GM19397 (cell line): ENCODE measurements around the gene DYDC1.
"Not testable (repeated sequence)": the region's sequence is repeated elsewhere in the genome, so short reads cannot be mapped to it uniquely, and the experiment has no call there.

ENCODE experiments used
- ATAC-seq: cut with Tn5 transposase; IDR thresholded peaks from one replicate; pipeline ENCODE4 v1.9.1; 2021; ENCODE audit warnings: mild to moderate bottlenecking, moderate library complexity; ENCODE audit not compliant: unreplicated experiment

Gene DYDC1

DNA sequence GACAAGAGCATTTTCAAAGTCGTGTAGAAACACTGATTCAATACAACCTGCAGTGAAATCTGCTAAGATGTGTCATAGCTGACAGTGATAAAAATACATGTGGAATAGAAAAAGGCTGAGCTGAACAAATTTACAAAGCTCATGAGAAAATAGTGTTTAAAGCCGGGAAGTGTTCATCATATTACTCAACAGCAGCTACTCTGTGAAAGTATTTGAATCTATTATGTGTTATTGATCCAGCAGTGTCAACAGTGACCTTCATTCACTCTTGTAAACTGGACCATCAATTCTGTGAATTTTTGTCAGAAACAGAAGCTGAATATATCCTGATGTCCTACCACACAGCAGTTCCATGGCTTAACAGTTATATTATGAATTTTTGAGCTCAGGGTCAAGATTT is 11.6 kb downstream of the DYDC1 start:
- no peak for ATAC-seq

DNA sequence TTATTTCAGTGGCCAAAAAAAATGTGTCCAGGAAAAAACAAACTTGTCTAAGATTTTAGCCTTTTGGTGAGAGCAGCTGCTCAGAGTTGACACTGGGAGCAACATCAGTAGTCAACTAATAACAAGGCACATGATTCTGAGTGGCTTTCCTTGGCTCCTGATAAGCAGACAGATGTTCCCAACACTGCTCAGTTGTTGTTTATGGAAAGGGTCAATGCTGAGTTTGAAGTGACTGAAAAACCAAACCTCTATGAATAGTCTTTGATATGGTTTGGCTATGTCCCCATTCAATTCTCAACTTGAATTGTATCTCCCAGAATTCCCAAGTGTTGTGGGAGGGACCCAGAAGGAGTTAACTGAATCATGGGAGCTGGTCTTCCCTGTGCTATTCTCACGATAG is 12.3 kb downstream of the DYDC1 start:
- ATAC-seq = no peak

- no peak for ATAC-seq
Measured at GRCh38 chr10:80333983-80334382, 22.6 kb downstream of the DYDC1 start.

- ATAC-seq = no peak
Measured at GRCh38 chr10:80324891-80325364, 31.6 kb downstream of the DYDC1 start.

GRCh38 chr10:80324086-80324485 is 32.5 kb downstream of the DYDC1 start:
- no peak for ATAC-seq

DNA sequence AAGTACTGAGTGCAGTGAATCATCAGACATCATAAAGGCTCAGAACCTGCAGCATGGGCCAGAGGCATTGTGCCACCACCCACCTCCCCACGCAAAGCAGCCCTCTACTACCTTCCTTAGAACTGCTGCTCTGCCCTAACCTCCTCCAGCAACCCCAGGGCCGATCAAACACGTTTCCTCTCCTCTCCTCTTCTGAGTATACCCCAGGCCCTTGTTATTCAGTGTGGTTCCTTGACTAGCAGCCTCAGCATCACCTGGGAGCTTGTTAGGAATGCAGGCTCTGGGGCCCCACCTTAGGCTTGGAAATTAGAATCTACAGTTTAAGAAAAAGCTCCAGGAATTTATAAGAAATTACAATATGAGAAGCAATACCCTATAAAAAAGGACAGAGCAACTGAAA is 33.2 kb downstream of the DYDC1 start:
- no peak for ATAC-seq

DNA sequence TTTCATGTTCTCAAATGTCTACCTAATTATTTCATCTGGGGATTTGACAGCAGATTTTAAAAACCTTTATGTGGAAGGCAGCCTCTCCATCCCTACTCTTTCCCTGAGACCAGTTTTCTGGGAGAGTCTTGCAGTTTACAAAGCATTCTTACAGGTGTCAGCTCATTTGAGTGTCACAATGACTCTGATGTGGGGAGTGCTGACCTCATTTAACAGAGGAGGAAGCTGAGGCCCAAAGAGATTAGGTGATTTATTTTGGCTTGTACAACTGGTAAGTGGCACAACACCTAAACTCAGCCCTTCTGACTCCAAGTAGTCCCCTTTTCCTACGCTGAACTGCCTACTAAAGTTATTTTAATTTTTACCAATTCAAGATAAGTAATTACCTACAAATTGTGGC is 33.8 kb downstream of the DYDC1 start:
- no peak for ATAC-seq

DNA sequence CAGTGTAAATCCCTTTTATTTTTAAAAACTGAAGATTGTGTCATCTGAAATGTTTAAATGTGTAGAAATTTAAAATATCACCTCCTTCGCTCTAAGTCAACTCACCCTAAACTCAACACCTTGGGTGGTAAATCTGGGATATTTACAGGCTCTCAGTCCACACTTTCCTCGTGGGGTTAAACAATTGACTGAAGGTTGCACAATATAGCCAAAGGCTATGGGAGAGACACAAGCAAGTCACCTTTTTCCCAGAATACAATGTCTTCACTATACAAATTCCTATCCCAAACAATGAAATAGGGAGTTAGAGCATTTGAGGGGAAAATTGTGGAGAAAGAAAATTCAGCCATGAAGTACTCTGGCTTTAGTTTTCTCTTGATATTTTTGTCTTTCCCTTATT is 34.4 kb downstream of the DYDC1 start:
- ATAC-seq = no peak

DNA sequence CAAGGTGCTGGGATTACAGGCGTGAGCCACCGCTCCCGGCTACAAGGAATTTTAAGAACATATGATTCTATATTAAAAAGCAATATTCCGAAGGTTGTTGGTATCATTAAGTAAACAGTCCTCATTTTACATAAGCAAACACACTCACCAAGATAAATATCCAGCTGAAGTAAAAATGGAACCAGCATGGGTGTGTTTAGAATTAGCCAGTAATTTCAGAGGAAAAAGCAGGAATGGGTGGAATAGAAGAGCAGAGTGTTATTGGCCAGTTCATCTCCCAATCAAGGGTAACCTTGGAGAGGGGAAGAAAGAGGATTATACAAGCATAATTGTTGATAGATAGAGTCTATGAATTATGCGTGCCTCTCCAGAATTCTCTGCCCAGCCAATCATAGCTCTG is 35.4 kb downstream of the DYDC1 start:
- no peak for ATAC-seq

- ATAC-seq = no peak
Measured at GRCh38 chr10:80320377-80320776, 36.2 kb downstream of the DYDC1 start.

GRCh38 chr10:80319725-80320290 is 36.7 kb downstream of the DYDC1 start:
- no peak for ATAC-seq

DNA sequence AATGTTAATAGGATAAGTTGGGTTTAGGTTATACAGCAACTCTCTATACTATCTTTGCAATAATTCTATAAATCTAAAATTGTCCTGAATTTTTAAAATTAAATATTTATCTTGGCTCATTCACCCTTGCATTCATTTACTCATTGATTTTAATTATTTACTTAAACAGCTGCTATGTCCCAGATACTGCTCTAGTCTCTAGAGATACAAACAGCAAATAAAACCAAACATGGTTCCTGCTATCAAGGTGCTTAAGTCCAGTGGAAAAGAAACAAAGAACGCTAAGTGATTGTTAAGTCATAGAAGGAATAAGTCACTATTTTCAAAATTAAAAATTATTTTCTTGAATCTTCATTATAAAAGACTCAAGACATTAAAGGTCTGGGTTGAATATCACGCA is 37.2 kb downstream of the DYDC1 start:
- no peak for ATAC-seq

DNA sequence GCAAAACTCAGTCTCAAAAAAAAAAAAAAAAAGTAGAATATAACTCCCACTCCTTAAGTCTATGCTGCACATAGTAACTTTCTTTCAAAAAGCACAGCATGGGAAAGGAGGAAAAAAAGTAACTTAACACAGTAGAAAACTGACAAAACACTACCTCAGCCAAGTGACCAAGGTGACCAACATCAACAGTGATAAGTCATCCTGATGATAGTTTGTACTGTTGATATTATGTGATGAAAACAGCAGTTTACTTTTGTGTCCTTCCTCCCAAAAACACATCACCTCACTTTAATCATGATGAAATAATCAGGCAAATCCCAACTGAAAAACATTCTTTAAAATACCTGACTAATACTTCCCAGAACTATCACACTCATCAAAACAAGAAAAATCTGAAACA is 37.8 kb downstream of the DYDC1 start:
- no peak for ATAC-seq

DNA sequence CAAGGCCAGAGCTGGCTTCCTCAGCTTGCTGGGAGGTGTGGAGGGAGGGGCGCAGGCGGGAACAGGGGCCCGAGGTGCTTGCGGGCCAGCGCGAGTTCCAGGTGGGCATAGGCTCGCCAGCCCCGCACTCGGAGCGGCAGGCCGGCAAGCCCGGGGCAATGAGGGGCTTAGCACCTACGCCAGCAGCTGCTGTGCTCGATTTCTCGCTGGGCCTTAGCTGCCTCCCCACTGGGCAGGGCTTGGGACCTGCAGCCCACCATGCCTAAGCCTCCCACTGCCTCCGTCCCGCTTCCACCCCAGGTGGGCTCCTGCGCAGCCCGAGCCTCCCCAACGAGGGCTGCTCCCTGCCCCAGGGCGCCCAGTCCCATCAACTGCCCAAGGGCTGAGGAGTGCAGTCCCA is 41.2 kb downstream of the DYDC1 start:
- ATAC-seq = no peak

DNA sequence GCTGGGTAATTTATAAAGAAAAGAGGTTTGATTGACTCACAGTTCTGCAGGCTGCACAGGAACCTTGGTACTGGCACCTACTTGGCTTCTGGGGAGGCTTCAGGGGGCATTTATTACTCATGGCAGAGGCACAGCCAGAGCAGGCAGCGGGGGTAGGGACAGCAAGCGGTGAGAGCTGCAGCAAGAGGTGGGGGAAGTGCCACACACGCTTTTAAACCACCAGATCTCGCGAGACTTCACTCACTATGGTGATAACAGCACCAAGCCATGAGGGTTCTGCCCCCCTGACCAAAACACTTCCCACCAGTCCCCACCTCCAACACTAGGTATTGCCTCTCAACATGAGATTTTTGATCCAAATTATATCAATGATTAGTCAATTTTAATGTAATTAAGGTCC is 43.0 kb downstream of the DYDC1 start:
- no peak for ATAC-seq

DNA sequence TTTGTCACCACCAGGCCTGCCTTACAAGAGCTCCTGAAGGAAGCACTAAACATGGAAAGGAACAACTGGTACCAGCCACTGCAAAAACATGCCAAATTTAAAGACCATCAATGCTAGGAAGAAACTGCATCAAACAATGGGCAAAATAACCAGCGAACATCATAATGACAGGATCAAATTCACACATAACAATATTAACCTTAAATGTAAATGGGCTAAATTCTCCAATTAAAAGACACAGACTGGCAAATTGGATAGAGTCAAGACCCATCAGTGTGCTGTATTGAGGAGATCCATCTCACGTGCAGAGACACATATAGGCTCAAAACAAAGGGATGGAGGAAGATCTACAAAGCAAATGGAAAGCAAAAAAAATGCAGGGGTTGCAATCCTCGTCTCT is 50.6 kb downstream of the DYDC1 start:
- not testable (repeated sequence) for ATAC-seq

- no peak for ATAC-seq
Measured at GRCh38 chr10:80296942-80297341, 59.6 kb downstream of the DYDC1 start.

DNA sequence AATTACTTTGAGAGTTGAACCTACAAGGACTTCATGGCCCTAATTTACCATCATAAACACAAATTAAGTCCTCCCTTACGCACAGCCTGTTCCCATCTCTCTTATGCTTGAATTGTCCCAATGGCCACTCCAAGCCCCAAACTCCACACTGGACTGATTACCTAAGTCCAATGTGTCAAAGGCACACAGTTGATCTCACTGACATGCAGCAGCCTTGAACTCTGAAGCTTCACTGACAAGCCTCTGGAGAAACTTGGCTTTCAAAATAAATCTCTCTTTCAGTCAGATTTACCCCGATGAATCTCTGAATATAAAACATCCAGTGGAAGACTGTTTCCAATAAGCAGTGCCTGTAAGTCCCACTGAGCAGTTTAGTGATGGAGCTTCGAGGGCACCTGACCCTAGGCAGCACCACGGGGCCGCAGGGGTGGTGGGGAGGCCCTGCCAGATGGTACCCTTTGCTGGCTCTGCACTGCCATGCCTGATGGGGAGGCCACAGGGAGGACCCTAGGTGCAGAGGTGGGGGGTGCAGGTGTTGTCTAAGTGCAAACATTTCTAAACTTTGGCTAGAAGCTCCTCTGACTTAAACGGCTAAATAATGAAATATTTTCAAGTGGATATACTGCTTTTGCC is 63.8 kb downstream of the DYDC1 start:
- ATAC-seq = no peak

DNA sequence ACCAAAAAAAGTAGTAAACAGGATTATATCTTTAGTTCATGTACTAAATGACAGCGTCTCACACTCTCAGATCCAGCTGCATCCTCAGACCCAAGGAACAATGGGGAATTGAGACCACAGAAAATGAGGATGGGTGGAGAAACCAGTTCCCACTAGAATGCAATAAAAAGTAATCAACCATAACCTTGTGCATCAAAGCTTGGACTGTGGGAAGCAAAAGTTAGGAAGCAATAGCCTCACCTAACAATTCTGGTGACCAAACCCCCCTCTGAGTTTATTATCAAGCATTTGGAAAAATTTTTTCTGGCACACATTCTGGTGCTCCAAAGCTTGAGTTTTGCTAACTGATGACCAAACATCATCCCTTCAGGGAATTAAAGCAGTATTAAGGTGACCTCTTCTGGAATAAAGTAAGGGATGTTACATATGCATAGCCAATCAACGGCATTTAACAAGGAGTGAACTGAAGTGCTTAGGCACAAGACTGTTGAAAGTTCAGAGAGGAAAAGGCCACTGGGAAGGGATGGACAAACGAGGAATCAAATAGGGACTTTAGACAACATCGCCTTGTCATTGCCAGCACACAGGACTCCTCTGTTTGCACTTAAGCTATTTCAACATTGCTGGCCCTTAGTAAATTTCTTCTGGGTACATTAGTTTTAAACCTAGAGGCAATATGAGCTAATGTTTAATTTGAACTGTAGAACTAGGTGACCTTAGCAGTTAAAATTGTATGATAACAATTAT is 65.9 kb downstream of the DYDC1 start:
- no peak for ATAC-seq

DNA sequence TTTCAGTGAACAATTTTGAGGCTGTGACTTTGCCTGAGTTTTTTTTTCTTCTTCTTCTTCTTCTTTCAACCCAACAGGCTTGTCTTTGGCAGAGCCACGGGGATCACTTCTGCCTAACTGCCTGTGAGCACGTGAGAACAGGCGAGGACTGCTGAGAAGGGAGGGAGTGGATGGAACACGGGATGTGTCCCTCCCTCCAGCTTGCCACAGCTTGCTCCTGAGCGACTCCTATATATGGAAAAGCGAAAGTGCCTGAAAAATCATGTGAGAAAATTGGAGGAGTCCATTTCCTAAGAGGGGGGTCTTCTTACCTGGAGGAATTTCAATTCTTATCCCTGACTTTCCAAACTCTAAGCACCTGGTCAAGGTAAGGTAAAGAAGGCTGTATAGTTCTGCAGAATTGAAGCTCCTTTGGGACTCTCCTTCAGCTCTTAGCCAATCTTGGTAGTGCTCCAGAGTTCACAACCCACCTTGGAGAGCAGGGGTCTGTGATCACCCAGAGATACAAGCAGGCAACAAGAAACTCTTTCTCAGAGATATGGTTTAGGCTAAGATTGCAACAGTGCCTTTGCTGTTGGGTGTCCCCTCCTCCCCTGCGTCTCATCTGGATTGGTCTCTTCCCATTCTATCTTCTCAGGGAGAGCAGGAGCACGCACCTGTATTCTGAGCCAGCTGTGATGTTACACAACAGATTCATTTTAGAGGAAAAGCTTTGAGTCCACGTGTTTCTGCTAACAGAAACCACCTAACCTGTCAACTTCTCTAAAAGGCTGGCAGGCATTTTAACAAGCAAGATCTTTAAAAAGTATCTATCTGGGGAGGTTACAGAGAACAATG is 66.9 kb downstream of the DYDC1 start, which contains the start of gene MAT1A:
Gene MAT1A, minus strand, starts transcription at position 208 of the 837 bp plus-strand sequence. CDS start 235 bp downstream, outside the sequence.
- no peak for ATAC-seq

- no peak for ATAC-seq
Measured at GRCh38 chr10:80288849-80289248, 67.7 kb downstream of the DYDC1 start.
